HG03175 (cell line): ENCODE data around the gene PUS7L.
A peak's percentile ranks its signal among the peaks of the same experiment; 100 is the strongest.
"Not testable (repeated sequence)": the region's sequence is repeated elsewhere in the genome, so short reads cannot be mapped to it uniquely, and the experiment has no call there.

Source experiments
- ATAC-seq: cut with Tn5 transposase; IDR thresholded peaks from one replicate; pipeline ENCODE4 v1.9.1; 2021; ENCODE audit warnings: mild to moderate bottlenecking, moderate library complexity; ENCODE audit not compliant: unreplicated experiment

Gene PUS7L

DNA sequence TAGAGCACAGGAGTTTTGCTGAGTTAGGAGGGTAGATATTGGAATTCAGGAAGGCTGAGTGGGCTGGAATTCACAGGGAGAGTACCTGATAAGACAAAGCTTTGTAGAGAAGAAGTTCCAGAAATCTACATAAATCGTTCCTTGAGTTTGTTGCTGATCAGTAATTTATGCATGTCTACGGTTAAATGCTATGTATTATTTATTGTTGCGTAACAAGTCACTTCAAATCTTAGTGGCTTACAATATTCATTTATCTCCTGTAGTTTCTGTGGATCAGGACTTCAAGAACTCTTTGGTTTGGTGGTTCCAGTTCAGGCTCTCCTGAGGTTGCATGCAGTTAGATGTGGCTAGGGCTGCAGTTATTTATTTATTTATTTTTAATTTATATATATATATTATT, 7.8 kb downstream of the PUS7L start:
- ATAC-seq = no peak

DNA sequence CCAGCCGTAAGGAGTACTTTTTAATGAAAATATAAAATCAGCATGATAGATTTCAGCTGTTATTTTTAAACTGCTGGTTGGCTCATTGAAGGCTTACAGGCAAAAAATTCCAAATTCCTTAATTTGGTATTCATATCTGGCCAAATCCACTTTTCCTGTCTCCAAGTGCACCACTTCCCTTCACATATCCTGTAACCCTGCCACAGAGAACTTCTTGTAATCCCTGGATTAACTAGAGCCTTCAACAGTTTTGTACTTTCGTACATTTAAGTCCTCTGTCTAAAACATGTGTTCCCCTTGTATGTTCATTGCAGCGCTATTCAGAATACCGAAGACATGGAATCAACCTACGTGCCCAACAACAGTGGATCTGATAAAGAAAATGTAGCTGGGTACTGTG, 9.6 kb downstream of the PUS7L start:
- no peak for ATAC-seq

DNA sequence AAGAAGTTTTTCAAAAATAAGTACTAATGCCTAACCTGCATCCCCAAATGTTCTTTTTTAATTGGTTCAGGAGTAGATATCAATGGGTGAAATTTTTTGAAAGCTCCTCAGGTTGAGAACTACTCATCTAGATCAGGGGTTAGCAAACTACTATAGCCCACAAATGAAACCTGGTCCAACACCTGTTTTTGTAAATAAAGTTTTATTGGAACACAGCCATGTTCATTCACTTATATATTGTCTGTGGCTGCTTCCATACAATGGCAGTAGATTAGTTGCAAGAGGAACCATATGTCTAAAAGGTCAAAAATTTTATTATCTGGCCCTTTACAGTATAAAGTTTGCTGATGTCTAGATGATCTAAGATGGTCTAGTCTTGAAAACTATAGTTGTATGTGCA, 13.8 kb downstream of the PUS7L start:
- ATAC-seq = no peak

DNA sequence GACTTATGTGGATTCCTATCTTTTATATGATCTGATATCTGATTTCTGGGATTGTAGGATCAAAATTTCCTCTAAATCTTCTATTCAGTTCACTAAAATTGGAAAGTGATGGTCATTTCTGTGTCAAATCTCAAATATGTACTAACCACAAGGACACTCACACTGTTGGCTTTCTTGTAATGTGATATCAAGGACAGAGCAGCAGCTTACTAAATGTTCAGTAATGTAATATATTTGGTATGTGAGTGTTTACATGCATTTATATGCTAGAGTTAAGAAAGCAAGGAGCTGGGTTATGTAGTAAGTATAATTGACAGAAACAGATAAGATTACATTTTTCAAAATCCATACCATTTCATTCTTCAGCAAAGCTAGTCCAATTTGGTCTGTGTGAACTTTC, 16.5 kb downstream of the PUS7L start:
- ATAC-seq = no peak

DNA sequence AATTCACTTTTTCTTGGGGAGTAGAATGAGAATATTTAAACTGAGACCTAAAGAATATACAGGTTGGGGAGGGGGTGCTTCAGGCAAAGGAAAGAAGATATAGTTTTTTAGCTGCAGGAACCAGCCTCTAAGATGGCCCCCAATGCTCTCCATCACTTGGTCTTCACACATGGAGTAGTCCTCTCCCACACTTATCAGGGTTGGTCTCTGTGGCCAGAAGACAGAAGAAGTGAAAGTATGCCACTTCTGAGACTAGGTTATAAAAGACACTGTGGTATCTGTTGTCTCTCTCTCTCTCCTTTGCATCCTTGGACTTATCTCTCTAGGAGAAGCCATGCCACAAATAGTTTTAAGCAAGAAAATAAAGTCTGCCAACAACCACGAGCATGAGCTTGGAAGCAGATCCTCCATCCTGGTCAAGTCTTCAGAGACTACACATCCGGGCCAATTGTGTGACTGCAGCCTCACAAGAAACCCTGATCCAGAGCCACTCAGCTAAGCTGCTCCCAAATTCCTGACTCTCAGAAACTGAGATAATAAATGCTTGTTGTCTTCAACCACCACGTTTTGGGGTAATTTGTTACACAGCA, 18.0 kb downstream of the PUS7L start:
- ATAC-seq = peak; percentile 81

DNA sequence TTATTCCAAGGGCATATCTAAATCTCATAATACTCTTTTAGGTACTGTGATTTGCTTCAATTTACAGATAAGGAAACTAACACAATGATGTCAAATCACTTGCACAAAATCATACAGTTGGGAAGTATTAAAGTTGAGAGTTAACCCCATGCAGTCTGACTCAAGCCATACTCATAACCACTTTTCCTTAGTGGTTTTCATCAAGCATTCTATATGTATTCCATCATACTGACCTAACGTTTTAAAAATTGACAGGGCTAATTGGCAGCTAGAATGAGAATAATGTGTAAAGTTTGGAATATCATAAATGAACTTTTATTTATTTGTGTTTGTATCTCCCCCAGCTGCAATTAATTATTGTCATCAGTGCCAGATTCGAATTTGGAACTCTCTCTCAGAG, 20.9 kb downstream of the PUS7L start:
- no peak for ATAC-seq

DNA sequence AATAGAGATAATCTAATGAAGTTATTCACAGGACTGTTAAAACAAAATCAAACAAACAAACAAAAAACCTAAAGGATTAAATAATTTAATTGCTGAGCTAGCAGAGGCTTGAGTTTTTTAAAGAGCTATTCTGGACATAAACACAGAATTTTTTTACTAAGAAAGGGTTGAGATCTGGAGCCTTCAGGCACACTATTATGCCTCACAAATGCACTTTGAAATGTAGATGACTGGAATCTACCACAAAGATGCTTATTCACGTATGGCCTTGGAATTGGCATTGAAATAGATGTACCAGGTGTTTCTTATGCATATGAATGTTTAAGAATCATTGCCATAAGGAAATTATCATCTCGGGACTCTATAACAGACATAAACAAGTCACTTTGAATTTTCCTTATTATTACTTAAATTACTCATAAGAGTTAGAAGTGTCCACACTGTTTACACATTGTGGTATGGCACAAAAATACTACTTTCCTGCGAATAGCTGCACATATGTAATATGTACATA, 21.6 kb downstream of the PUS7L start:
- ATAC-seq = no peak

DNA sequence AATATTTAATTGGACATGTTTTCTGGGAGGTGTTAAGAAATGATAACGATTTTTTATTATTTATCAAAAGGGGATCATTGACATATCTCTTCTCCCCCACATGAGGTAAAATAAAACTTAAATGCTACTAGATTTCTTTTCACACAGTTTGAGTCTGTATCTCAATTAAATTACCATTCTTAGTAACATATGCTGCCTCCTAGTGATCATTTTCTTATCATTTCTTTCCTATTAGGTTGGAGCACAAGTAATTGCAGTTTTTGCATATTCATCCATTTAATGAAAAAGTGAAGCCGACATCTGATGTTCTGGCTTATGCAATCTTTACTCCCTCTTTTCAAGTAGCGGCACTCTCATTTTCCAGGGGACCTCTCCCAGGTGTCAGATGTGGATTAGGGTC, 24.9 kb downstream of the PUS7L start:
- ATAC-seq = no peak

DNA sequence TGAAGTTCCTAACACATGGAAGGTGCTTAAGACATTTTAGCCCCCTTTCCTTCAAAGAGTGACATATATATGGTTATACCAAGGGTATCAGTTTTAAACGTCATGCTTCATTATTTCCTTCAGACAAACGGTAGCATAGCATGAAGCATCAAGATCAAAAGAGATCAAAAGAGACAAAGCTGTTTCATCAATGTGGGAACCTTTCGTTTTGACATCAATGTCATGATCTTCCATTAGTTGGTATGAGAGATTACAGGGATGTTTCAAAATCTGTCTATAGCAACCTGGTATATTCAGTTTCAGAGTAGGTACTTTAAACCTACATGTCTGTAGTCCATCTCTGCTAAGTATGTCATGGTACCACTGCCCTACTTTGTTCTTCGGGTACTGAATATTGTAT, 28.3 kb downstream of the PUS7L start:
- no peak for ATAC-seq

DNA sequence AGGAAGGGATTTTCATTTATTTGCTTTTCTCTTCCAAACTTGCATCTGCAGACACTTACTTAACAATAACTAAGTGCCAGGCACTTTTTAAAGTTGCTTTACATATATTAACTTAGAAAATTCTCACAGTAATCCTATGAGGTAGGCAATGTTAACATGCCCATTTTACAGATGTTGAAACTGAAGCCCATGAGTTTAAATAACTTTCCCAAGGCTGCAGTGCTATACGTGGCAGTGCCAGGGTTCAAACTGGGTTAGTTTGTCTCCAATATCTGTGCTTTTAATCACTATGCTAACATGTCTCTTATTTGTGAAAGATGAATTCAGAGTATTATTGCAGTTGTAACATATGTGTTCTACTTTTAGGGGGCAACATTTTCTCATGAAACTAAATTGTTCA, 29.9 kb downstream of the PUS7L start:
- ATAC-seq = no peak

DNA sequence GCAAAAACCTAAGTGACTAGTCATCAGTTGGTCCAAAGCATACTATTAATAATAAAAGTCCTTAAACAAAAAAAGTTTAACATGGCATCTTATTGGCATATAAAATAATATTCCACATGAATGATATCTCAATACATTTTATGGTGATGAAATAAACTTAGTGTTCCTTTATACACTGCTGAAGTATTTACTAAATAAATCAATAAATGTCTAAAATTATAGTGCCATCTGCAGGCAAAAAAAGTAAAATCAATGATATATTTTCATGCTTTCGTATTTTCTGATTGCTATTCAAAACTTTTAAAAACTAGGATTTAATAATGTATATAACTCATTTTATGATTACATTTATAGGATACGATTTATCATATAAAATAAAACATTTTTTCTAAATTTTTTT, 30.5 kb downstream of the PUS7L start:
- ATAC-seq = no peak

DNA sequence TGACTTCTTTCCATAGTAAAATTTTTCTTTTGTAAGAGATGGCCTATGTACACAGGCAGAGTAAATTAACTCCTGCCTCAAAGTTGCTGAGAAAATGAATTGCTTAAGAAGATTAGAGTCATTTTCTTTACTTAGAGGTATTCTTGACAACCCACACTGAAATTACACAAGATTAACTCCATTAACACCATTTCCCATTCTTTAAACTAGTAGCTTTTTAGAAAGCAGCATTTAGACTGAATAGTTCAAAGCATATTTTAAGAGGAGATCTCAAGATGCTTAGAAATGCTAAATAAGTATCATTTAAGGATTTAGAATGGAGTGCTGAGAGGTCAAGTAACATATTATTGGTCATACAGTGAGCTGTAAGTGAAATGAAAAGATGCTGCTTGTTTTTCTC, 35.5 kb downstream of the PUS7L start:
- no peak for ATAC-seq

DNA sequence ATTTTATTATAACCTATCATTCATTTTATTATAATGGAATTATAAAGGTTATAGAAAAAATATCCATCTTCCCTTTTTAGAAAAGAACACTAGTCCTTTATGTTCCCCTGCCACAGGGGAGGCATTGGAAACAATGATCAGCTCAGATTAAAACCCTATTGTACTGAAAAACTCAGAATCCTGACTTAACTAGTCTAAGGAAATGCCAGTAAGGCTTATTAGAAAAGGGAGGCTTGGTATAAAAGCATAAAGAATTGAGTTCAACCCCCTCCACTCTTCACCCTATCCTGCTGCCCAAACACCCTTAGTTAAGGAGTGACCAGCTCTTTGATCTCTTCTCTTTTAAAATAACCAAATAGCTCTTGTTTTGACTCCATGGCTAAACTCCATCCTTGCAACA, 36.0 kb downstream of the PUS7L start:
- ATAC-seq = no peak

DNA sequence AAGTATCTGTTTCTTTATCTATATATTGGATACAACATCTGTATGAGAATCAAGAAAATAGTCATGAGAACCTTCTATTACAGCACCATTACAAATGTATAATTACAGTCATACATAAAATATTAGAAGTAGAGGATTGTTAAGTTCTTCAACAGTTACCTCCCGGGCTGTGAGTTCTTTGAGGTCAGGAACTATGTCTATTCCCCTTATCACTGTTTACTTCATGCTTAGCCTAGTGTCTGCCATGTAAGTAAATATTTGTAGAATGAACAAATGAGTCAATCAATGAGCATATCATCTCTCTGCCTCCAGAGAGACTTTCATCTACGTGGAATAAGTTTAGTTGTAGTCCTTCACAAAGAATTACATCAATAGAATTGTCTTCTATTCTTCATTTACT, 47.2 kb downstream of the PUS7L start:
- ATAC-seq = no peak

DNA sequence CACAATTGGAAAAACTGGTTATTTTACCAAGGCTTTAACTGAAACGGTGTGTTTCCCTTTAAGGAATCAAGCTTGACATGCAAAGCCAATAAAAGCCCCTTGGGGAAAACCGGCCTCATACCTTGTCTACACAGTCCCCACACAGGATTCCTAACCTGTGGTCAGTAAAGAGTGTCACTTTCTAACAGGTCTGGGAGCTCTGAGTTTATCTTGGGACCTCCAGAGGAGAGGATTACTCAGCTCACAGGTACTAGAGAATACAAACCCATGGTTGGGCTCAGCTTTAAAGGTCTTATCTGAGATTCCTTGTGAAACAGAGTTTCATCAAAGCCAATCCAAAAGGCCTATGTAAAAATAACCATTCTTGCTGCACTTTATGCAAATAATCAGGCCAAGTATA, 54.8 kb downstream of the PUS7L start:
- ATAC-seq = not testable (repeated sequence)

DNA sequence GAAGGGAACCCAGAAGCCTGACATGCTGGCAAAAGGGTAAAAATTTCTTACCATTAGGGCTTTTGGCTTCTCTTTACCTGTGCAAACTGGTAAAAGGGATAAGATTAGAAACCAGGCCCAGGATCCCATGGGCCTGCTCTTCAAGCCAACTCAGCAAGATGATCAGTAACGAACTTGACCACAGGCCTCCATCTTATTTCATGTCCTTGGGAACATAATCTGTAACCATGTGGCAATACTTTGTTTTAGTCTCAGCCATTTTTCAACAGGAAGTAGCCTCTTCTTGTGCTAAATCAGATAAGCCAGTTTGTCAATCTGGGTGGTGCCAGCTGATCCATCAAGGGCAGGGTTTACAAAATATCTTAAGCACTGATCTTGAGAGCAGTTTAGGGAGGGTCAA, 57.4 kb downstream of the PUS7L start:
- not testable (repeated sequence) for ATAC-seq

DNA sequence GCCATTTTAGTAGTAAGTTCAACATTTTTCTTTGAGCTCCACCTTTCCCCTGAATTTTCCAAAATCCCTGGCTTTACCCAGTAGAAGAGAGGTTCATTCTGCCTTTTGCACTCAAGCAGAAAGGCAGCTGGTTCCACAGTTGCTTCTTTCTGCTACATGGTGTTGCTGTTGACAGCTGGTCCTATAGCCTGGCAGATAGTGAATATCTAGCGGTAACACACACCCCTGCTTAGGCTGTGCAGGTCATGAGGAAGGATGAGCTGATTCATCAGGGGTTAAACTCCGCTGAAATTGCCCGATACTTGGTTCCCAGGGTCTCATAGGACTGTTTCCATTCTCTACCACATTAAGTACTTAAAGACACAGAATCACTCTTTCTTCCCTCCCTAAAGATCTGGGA, 62.4 kb downstream of the PUS7L start:
- no peak for ATAC-seq

DNA sequence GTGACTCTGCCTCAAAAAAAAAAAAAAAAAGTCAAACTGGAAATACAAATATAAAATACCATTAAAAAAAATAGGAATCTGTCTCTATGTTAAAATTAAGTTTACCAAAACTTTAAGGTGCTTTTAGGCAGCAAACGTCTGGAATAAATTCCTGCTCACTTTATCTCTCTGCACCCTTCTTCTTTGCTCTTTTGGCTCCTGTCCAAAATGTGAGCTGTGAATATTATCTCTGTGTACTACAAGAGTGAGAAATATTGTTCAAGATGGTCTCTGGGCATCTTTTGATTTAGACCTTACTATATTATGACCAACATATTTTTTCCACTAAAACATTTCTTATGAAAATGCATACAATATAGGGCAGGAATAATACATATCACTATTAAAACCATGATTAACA, 63.7 kb downstream of the PUS7L start:
- ATAC-seq = no peak

DNA sequence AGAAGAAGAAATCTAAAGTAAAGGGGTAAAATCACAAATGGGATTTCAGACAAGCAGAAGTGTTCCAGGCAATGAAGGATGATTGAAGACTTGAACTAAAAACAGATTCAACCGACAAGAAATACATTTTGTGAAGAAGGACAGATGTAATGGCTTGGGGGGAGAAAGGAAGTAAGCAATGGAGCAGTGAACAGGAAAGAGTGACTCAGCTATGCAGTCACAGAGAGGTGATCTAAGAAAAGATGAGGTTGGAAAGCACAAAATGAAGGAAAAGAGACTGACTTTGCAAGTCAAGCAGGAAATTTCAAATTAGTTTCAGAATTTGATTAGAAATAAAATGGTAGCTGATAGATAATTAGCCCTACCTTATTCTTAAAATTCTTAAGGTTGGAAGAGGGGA, 66.5 kb downstream of the PUS7L start:
- ATAC-seq = no peak

DNA sequence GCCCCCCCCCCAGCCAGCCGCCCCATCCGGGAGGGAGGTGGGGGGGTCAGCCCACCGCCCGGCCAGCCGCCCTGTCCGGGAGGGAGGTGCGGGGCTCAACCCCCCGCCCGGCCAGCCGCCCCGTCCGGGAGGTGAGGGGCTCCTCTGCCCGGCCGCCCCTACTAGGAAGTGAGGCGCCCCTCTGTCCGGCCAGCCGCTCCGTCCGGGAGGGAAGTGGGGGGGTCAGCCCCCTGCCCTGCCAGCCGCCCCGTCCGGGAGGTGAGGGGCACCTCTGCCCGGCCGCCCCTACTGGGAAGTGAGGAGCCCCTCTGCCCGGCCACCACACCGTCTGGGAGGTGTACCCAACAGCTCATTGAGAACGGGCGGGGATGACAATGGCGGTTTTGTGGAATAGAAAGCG, 73.1 kb downstream of the PUS7L start:
- ATAC-seq = not testable (repeated sequence)

DNA sequence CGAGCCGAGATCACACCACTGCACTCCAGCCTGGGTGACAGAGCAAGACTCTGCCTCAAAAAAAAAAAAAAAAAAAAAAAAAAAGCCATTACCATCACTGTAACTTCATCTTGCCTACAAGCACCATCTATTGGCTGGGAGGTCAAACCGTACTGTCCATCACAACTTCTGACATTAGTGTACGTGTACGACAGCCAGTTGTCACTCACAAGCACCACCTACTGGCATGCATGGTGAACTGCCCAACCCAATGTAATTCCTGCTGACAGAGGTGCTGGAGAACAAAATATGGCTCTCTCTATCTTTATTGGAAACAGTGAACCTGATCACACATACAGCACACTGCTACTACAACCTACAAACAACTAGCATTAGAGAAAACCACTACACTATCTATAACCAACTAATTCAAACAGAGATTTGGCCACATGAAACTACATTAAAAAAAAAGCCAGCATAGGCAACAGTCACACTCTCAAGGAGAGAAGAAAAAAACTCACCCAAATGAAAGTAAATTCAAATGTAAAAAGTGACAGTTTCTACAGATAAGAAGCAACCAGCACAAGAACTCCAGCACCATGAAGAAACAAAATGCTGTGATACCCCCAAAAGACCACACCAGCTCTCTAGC, 82.3 kb downstream of the PUS7L start:
- ATAC-seq = peak; percentile 93

DNA sequence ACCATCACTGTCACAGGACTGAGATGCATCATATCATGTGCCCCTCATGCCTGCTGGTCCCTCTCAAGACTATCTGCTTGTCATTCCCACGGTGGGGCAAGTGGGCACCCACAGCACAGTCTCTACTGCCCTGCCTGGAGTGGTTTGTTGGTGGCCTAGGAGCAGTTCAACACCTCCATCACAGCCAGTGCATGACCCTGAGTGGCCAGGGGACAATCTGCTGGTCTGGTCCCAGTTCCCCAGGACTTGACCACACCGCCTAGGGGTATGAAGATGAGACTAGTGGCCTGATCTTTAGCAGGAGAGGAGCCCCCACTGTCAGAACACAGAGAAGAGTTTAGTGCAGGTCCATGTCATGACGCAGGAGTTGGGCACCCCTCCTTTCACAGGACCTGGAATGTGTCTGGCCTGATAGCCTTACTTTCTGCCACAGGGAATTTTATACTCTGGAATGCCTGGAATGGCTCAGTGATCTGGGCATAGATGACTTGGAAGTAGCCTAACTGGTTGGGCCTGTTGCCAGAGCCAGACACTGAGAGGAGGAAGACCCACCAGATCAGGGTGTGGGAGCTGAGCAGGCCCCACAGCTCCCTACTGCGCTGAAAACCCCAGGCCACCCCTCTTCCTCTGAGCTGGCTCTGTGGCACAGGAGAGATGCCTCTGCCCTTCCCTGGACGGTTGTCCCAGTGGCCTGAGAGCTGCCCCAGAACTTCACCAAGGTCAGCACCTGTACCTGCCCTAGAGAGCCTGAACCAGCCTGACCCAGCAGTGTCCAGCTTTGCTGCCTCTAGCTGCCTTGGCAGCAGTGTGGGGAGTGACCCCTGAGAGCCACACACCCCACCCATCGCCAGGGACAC, 83.3 kb downstream of the PUS7L start:
- ATAC-seq = no peak
